Adrenal gland (tissue), 12 donors: ENCODE results near the gene MTHFD1. TPM values are rescaled to one million over a fixed set of nuclear protein-coding genes. Genes with fewer than 3 reads are reported as not detected.

ENCODE experiments used
- DNase-seq, 7 donors: peaks; one replicate each; pipeline ENCODE4 v3.0.0-alpha.2; 2019 to 2020
- H3K27ac ChIP-seq, 5 donors: fragments of 200-600 bp; sonication (generic) in 4 of 5; 1 replicate in 3 of 5; 2 replicates in 2 of 5; pipeline versions ENCODE4 v1.5.1 to v1.8.0; 2016 to 2020; ENCODE audit warnings: mild to moderate bottlenecking in 1 of 5
- H3K27me3 ChIP-seq: fragments of 200-600 bp; 2 replicates; pipeline ENCODE4 v1.8.0; 2021
- H3K36me3 ChIP-seq, 2 donors: fragments of 200-600 bp; replicated peaks in 1 of 2; 1 replicate in 1 of 2; 2 replicates in 1 of 2; pipeline versions ENCODE4 v1.5.1 to v1.8.0; 2018 to 2022
- H3K4me1 ChIP-seq, 2 donors: fragments of 200-600 bp; replicated peaks in 1 of 2; 1 replicate in 1 of 2; 2 replicates in 1 of 2; pipeline versions ENCODE4 v1.5.1 to v1.8.0; 2018 to 2021
- H3K4me3 ChIP-seq, 4 donors: fragments of 200-600 bp; sonication (generic) in 3 of 4; one replicate each; pipeline ENCODE4 v1.5.1; 2016 to 2018
- H3K9me3 ChIP-seq, 3 donors: fragments of 200-600 bp; sonication (generic) in 1 of 3; replicated peaks in 1 of 3; 1 replicate in 2 of 3; 2 replicates in 1 of 3; pipeline versions ENCODE4 v1.5.1 to v1.8.0; 2016 to 2021
- POLR2A ChIP-seq, 2 donors: fragments of 450-650 bp; IDR thresholded peaks; one replicate each; pipeline ENCODE4 v1.6.1; 2017; ENCODE audit warnings: antibody characterized with exemption in 2 of 2, mild to moderate bottlenecking in 2 of 2, moderate library complexity in 1 of 2
- WGBS, 4 donors: extraction: QIAGEN DNeasy Blood & Tissue Kit in 2 of 4; methylation state at CpG; one replicate each; pipeline versions ENCODE4 v1.1.5 to v1.1.7; 2013 to 2017; 5-methylcytosine and 5-hydroxymethylcytosine counted together
- intact Hi-C, 2 donors: fragments of 100-400 bp; cut with DNase I; formaldehyde crosslinking; loops; one replicate each; pipeline versions ENCODE4 v1.14.1 to v1.15.0; 2022 to 2023
- polyA plus RNA-seq, 3 donors: library from polyadenylated mRNA; stranded (reverse); fragments of 200-250 nt in 2 of 3; fragments of 350-450 nt in 1 of 3; fragmentation: Illumina TruSeq in 1 of 3; extraction: RNeasy Lipid Tissue Mini Kit (QIAGEN cat#74804) in 1 of 3; gene quantifications; one replicate each; pipeline ENCODE4 v1.2.3, GENCODE V29; 2013 to 2014
- total RNA-seq, 9 donors: library from RNA; depleted of rRNA in 4 of 9; stranded (reverse); fragments of >200 nt in 4 of 9; fragments of 120-200 nt in 1 of 9; fragmentation: NEBNext Ultra II Directional in 1 of 9; extraction: Animal tissue kit (Norgen Biotek cat#: 25700) in 1 of 9; gene quantifications; one replicate each; pipeline versions ENCODE4 v1.1.0 to v1.2.4, GENCODE V29; 2013 to 2023
- TF ChIP-seq, protein P1 (sequence below), 6 experiments: fragments of 450-650 bp in 4 of 6; fragments of 200-600 bp in 2 of 6; sonication (generic) in 1 of 6; IDR thresholded peaks; 1 replicate in 5 of 6; 2 replicates in 1 of 6; pipeline versions ENCODE4 v1.5.1 to v1.8.0; 2016 to 2021; ENCODE audit warnings: antibody characterized with exemption in 6 of 6, mild to moderate bottlenecking in 2 of 6, moderate library complexity in 1 of 6
- donor health status: healthy with polysubstance abuse.
- donor health status: Bipolar disorder and iron deficiency.
- donor health status: DM: yes; HTN: yes; CAD: no.
- donor health status: DM: no; HTN: no; CAD: no.
- donor health status: DM: no; HTN: no; CAD: no.
- donor health status: DM: yes; HTN: yes; CAD: no.

The MTHFD1 gene
- total and polyA plus RNA-seq, 12 donors: 14.9 to 66.4 (median 38.0) TPM

DNA sequence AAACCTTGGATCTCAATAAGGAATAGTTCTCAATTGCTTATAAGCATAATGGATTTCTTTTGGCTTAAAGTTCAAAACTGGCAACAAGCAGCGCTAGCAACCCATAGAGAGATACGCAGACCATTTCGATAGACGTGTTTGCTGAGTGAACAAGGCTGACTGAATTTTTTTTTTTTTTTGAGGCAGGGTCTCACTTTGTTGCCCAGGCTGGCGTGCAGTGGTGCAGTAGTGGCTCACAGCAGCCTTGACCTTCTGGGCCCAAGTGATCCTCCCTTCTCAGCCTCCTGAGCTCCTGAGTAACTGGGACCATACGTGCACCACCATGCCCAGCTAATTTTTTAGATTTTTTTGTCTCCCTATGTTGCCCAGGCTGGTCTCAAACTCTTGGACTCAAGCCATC, 75.7 kb downstream of the MTHFD1 start:
- Histone ChIP-seq H3K27me3 (no peaks in the 10 kb centered on the region), H3K36me3 (no peaks in the 10 kb centered on the region), H3K4me1 (peaks cover 9 to 12% of the 10 kb centered on the region in 2 donors), H3K9me3 (no peaks in the 10 kb centered on the region), H3K4me3 (no peak overlapping the region), H3K27ac (no peak overlapping the region)
- no peak for DNase-seq
- no peak for TF ChIP-seq POLR2A (IDR thresholded peaks at IDR 0.05)
- TF ChIP-seq, protein P1, sequence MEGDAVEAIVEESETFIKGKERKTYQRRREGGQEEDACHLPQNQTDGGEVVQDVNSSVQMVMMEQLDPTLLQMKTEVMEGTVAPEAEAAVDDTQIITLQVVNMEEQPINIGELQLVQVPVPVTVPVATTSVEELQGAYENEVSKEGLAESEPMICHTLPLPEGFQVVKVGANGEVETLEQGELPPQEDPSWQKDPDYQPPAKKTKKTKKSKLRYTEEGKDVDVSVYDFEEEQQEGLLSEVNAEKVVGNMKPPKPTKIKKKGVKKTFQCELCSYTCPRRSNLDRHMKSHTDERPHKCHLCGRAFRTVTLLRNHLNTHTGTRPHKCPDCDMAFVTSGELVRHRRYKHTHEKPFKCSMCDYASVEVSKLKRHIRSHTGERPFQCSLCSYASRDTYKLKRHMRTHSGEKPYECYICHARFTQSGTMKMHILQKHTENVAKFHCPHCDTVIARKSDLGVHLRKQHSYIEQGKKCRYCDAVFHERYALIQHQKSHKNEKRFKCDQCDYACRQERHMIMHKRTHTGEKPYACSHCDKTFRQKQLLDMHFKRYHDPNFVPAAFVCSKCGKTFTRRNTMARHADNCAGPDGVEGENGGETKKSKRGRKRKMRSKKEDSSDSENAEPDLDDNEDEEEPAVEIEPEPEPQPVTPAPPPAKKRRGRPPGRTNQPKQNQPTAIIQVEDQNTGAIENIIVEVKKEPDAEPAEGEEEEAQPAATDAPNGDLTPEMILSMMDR (IDR thresholded peaks at IDR 0.05): no peak
- intact Hi-C loops: no loop called here
- whole genome bisulfite sequencing, 4 donors: 91 to 96% (median 95%) methylated on average over 6 of the region's 6 CpGs

DNA sequence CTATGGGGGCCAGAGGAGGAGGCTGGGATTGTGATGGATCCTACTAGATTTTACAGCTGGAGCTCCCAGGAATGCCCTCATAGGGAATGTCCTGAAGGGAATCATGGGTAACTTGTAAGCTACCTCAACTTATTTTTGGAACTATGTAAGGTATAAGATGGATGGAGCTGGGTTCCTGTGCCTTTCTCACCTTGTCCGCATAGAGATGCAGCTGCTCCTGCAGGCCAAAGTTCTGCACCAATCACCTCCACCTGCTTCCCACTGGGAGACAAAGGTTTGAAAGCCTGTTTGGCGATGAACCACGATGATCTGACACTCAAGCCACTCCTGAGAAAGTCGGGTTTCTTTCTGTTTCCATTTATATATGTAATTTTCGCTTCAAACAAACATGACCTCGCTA, 76.5 kb downstream of the MTHFD1 start:
- intact Hi-C loops: no loop called here
- 15 to 24% (median 22%) methylated on average over 6 of the region's 6 CpGs for WGBS, 4 donors
- no peak for TF ChIP-seq POLR2A (IDR thresholded peaks at IDR 0.05)
- TF ChIP-seq, protein P1 (IDR thresholded peaks at IDR 0.05): no peak
- H3K9me3 ChIP-seq: no peaks in the 10 kb centered on the region
- peaks cover 9 to 12% of the 10 kb centered on the region in 2 donors for H3K4me1 ChIP-seq
- no peak for DNase-seq
- peak overlapping the region in 2 of 4 donors; percentile 65 to 91 for H3K4me3 ChIP-seq
- H3K27ac ChIP-seq: peak overlapping the region in 2 of 5 donors; percentile 7 to 12
- no peaks in the 10 kb centered on the region for H3K36me3 ChIP-seq
- H3K27me3 ChIP-seq: no peaks in the 10 kb centered on the region

DNA sequence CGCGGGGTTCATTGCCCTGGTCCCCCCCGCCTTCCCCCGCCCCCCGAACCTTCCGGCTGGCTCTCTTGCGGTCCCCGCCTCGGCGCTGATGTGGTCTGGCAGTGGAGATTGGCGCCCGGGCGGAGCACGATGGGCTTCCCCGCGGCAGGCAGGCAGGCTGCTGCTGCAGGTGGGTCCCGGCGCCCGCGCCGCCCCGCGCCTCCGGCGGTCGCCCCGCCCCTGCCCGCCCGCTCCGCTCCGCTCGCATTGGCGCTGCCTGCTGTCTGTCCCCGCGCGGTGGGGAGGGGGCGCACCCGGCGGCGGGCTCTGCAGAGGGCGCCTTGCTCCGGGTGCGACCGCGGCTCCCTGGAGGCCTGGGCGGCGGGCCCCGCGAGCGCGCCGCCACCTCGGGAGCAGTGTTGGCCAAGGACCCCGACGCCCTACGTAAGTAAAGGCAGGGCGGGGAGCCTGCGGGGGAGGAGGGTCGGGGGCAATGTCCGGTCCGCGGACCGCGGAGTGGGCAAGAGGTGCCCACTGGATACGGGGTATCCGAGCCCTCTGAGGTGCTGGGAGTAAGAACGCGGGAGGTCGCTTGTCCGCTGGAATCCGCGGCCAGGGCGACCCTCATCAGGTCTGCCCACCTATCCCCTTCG, 77.2 kb downstream of the MTHFD1 start, which contains the start of gene AKAP5:
TSS of gene AKAP5 (plus strand) at position 309 of the 632 bp plus-strand sequence. CDS start 2,896 bp downstream, outside the sequence.
- intact Hi-C loops: no loop called here
- H3K27me3 ChIP-seq: no peaks in the 10 kb centered on the region
- WGBS, 4 donors: 0 to 1% (median 0%) methylated on average over 19 to 74 of the region's 74 CpGs

DNA sequence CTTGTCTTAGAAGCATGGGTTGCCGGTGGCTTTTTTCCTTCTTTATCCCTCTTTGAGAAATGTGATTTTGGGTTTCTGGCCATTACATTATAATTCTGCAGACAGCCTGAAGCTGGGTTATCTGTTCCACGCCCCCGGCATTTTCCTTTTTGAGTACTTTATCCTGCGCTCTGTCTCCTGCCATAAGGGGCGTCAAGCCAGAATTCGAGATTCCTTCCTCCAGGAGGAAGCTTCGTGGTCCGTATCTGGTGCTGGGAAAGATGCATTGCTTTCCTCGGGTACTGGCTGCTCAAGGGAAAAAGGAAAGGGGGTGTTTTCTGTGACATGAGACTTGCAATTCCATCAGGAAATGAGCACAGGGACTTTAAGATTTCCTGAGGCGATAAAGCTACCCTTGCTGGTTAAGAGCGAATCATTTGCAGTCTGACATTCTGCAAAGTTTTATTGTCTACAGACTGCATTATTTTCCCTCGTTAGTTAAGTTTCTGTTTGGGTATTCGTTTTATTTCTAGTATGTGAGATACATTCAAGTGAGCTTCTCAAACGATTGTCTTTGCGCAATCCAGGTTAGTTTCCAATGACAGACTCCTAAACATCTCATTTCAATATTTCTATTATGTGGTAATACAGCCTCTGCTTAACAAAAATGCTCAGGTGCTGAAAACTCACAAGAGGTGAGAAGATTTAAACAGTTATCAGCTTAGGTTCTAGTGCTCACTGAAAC, 77.8 kb downstream of the MTHFD1 start:
- Histone ChIP-seq H3K4me3 (peak overlapping the region in 3 of 4 donors; percentile 28 to 91 (median 65)), H3K9me3 (no peaks in the 10 kb centered on the region), H3K4me1 (peaks cover 9 to 12% of the 10 kb centered on the region in 2 donors), H3K27me3 (no peaks in the 10 kb centered on the region), H3K36me3 (no peaks in the 10 kb centered on the region), H3K27ac (peak overlapping the region in 3 of 5 donors; percentile 8 to 68 (median 63))
- TF ChIP-seq POLR2A (IDR thresholded peaks at IDR 0.05): no peak
- TF ChIP-seq, protein P1 (IDR thresholded peaks at IDR 0.05): peak in 3 of 6 experiments; percentile 10 to 44 (median 14)
- intact Hi-C loops: no loop called here
- peak in 6 of 7 donors; percentile 20 to 62 (median 26) for DNase-seq
- 8% methylated on average over 15 of the region's 15 CpGs for WGBS, 4 donors

More for the DNA sequence above, 77.2 kb downstream of the MTHFD1 start, which contains the start of gene AKAP5:
- H3K9me3 ChIP-seq: no peaks in the 10 kb centered on the region
- no peaks in the 10 kb centered on the region for H3K36me3 ChIP-seq
- TF ChIP-seq, protein P1 (IDR thresholded peaks at IDR 0.05): no peak
- no peak for TF ChIP-seq POLR2A (IDR thresholded peaks at IDR 0.05)
- H3K27ac ChIP-seq: peak within 1 kb of the TSS in 3 of 5 donors; percentile 8 to 68 (median 63)
- DNase-seq: peak in 6 of 7 donors; percentile 31 to 80 (median 50)
- peaks cover 9 to 12% of the 10 kb centered on the region in 2 donors for H3K4me1 ChIP-seq
- H3K4me3 ChIP-seq: peak within 1 kb of the TSS in 3 of 4 donors; percentile 28 to 91 (median 65)
